K562 (cell line): ENCODE measurements around the gene GALNT9. TPM values are rescaled to one million over a fixed set of nuclear protein-coding genes. Genes with fewer than 3 reads are reported as not detected.

Experiments used
- ATAC-seq: fragments of 200-7000 bp; cut with Tn5 transposase; 3 replicates; pipeline ENCODE4 v1.9.1; 2020; ENCODE audit warnings: moderate library complexity
- BruUV-seq: library from RNA; stranded (reverse); fragments of 400-500 nt; replicated peaks from 2 replicates; lab custom pipeline; 2021; lab: Mats Ljungman, UMichigan
- CTCF ChIA-PET: fragments of 300-600 bp; formaldehyde crosslinking; extraction: SDS; loops from one replicate; lab custom pipeline; 2021; ENCODE audit warnings: low intra/inter-chr PET ratio; lab: Yijun Ruan, JAX
- POLR2A ChIA-PET: fragments of 300-600, 350-650 bp; sonication (Branson Sonifier 250); formaldehyde crosslinking; extraction: SDS; loops from one replicate; lab custom pipeline; 2021; ENCODE audit warnings: antibody characterized with exemption, inconsistent platforms; lab: Yijun Ruan, JAX
- DNase-seq, 4 experiments: peaks; one replicate each; pipeline versions ENCODE4 v3.0.0 to v3.0.0-alpha.2; 2011 to 2018; ENCODE audit warnings: low spot score in 3 of 4, mixed read lengths in 3 of 4; ENCODE audit errors: extremely low read depth in 1 of 4
- FAIRE-seq: peaks from 2 replicates; lab custom pipeline; 2011; peaks lifted over from hg19 to GRCh38; lab: Jason Lieb, UNC
- H2AFZ ChIP-seq: 2 replicates; pipeline ENCODE4 v1.6.0; 2011; ENCODE audit warnings: low read depth, low read length, control low read depth, inconsistent platforms
- H3K27ac ChIP-seq: fragments of 200-600 bp; 3 replicates; pipeline ENCODE4 v1.8.0; 2011; ENCODE audit warnings: low read depth, mild to moderate bottlenecking, control low read depth, inconsistent platforms, low read length, moderate library complexity, mixed read lengths; ENCODE audit errors: extremely low read depth
- H3K27me3 ChIP-seq, 2 experiments: fragments of 300-600 bp in 1 of 2; 2 replicates in 1 of 2; 3 replicates in 1 of 2; pipeline versions ENCODE4 v1.6.0 to v1.8.0; 2011; ENCODE audit warnings: inconsistent platforms in 2 of 2, low read length in 2 of 2, mild to moderate bottlenecking in 1 of 2, mixed read lengths in 1 of 2, moderate library complexity in 1 of 2; ENCODE audit not compliant: control insufficient read depth in 2 of 2, insufficient read depth in 2 of 2
- H3K36me3 ChIP-seq: fragments of 300-600 bp; 3 replicates; pipeline ENCODE4 v1.8.0; 2011; ENCODE audit warnings: mild to moderate bottlenecking, low read length, inconsistent platforms; ENCODE audit not compliant: control insufficient read depth, insufficient read depth
- H3K4me1 ChIP-seq, 2 experiments: fragments of 200-600 bp in 1 of 2; replicated peaks in 1 of 2; 2 replicates in 1 of 2; 3 replicates in 1 of 2; pipeline versions ENCODE4 v1.5.1 to v1.8.0; 2011; ENCODE audit warnings: inconsistent platforms in 2 of 2, low read length in 2 of 2, mild to moderate bottlenecking in 1 of 2, mixed read lengths in 1 of 2, moderate library complexity in 1 of 2; ENCODE audit not compliant: control insufficient read depth in 2 of 2, insufficient read depth in 2 of 2
- H3K4me2 ChIP-seq: 2 replicates; pipeline ENCODE4 v1.6.1; 2011; ENCODE audit warnings: low read length, control low read depth, inconsistent platforms, mixed read lengths; ENCODE audit not compliant: insufficient read depth
- H3K4me3 ChIP-seq: fragments of 200-600 bp; sonication (generic), shearing (Covaris generic); 2 replicates; pipeline ENCODE4 v1.5.1; 2016; ENCODE audit warnings: control low read depth, inconsistent platforms
- H3K79me2 ChIP-seq: fragments of 200-600 bp; 3 replicates; pipeline ENCODE4 v1.8.0; 2011; ENCODE audit warnings: low read length, inconsistent platforms; ENCODE audit not compliant: control insufficient read depth, insufficient read depth
- H3K9ac ChIP-seq, 2 experiments: 2 replicates each; pipeline versions ENCODE4 v1.6.0 to v1.6.1; 2011; ENCODE audit warnings: low read depth in 2 of 2, low read length in 2 of 2, control low read depth in 1 of 2, inconsistent platforms in 1 of 2, mild to moderate bottlenecking in 1 of 2, mixed read lengths in 1 of 2; ENCODE audit not compliant: insufficient read depth in 1 of 2
- H3K9me1 ChIP-seq: one replicate; pipeline ENCODE4 v1.6.0; 2011; ENCODE audit warnings: inconsistent platforms, mild to moderate bottlenecking, low read length, moderate library complexity; ENCODE audit not compliant: control insufficient read depth, insufficient read depth
- H3K9me3 ChIP-seq: replicated peaks from 2 replicates; pipeline ENCODE4 v1.5.1; 2011; ENCODE audit warnings: low read depth, low read length, inconsistent platforms; ENCODE audit not compliant: control insufficient read depth, insufficient read depth
- H4K20me1 ChIP-seq: replicated peaks from 2 replicates; pipeline ENCODE4 v1.6.1; 2011; ENCODE audit warnings: low read length, inconsistent platforms, mixed read lengths; ENCODE audit not compliant: control insufficient read depth, insufficient read depth
- EP300 ChIP-seq: IDR thresholded peaks from 2 replicates; pipeline ENCODE4 v1.6.1; 2012; ENCODE audit warnings: low read length, improper control_type of control experiment
- FOXM1 ChIP-seq, 2 experiments: fragments of 450-650 bp in 1 of 2; sonication (generic) in 1 of 2; formaldehyde crosslinking in 1 of 2; IDR thresholded peaks; 2 replicates each; pipeline versions ENCODE4 v1.6.1 to v1.9.0; 2017 to 2022; ENCODE audit warnings: low read depth in 2 of 2, mild to moderate bottlenecking in 2 of 2, missing genetic modification reagents in 1 of 2, moderate library complexity in 1 of 2
- GABPA ChIP-seq: fragments of 200-800 bp; sonication (Bioruptor generic); conservative IDR thresholded peaks from 2 replicates; pipeline ENCODE4 v1.6.1; 2016; ENCODE audit warnings: low read depth, missing genetic modification characterization, missing compliant biosample characterization
- HDAC2 ChIP-seq: fragments of 450-650 bp; IDR thresholded peaks from 2 replicates; pipeline ENCODE4 v1.6.1; 2016; ENCODE audit warnings: mild to moderate bottlenecking
- HNRNPLL ChIP-seq: fragments of 200-400 bp; formaldehyde crosslinking; IDR thresholded peaks from 2 replicates; pipeline ENCODE4 v1.6.1; 2017; ENCODE audit warnings: low read length, low read depth, mild to moderate bottlenecking; ENCODE audit not compliant: poor library complexity, severe bottlenecking
- TCF3 ChIP-seq: sonication (generic); formaldehyde crosslinking; IDR thresholded peaks from 2 replicates; pipeline ENCODE4 v1.4.0; 2020; ENCODE audit warnings: mild to moderate bottlenecking, missing genetic modification reagents
- ZBTB8A ChIP-seq: fragments of 450-650 bp; IDR thresholded peaks from 2 replicates; pipeline ENCODE4 v1.6.1; 2018; ENCODE audit warnings: mild to moderate bottlenecking, moderate library complexity; ENCODE audit not compliant: partially characterized antibody
- ZNF165 ChIP-seq: fragments of 250-450 bp; sonication (Bioruptor Pico); IDR thresholded peaks from 2 replicates; pipeline ENCODE4 v1.4.0; 2020; ENCODE audit warnings: borderline replicate concordance
- ZNF57 ChIP-seq: fragments of 450-650 bp; formaldehyde crosslinking; IDR thresholded peaks from 2 replicates; pipeline ENCODE4 v1.4.0; 2020; ENCODE audit warnings: mild to moderate bottlenecking, moderate library complexity
- WGBS: fragments of 100-300 bp; shearing (Covaris generic); methylation state at CpG from one replicate; pipeline ENCODE4 v1.1.6; 2016; ENCODE audit warnings: low coverage, mixed read lengths; ENCODE audit not compliant: insufficient coverage; ENCODE audit errors: missing lambda C conversion rate; 5-methylcytosine and 5-hydroxymethylcytosine counted together
- in situ Hi-C: fragments of 300-500 bp; cut with MboI; formaldehyde crosslinking; loops from 4 replicates; pipeline ENCODE4 v1.15.0; 2018; ENCODE audit warnings: inconsistent platforms, mixed read lengths
- intact Hi-C: fragments of 100-400 bp; cut with micrococcal nuclease; formaldehyde crosslinking; loops from 2 replicates; pipeline ENCODE4 v1.14.2; 2022
- polyA plus RNA-seq, 8 experiments: library from polyadenylated mRNA; depleted of rRNA in 4 of 8; stranded (reverse) in 5 of 8; unstranded in 3 of 8; fragments of >200 nt; fragmentation: Nextera tagmentation in 2 of 8; fragmentation: Illumina TruSeq in 1 of 8; extraction: Ambion mirVana in 2 of 8; extraction: Trizol in 1 of 8; gene quantifications; 2 replicates each; pipeline versions ENCODE4 v1.2.1 to v1.2.3, GENCODE V29; 2011 to 2014; ENCODE audit warnings: inconsistent platforms in 1 of 8, missing spikeins in 1 of 8
- total RNA-seq, 7 experiments: library from RNA; depleted of rRNA in 6 of 7; stranded (reverse); fragments of >200 nt in 6 of 7; fragmentation: Illumina TruSeq in 2 of 7; extraction: Trizol in 2 of 7; gene quantifications; 2 replicates each; pipeline versions ENCODE4 v1.2.1 to v1.2.3, GENCODE V29; 2011 to 2021; ENCODE audit warnings: low replicate concordance in 1 of 7
- TF ChIP-seq, protein P1 (sequence below), 3 experiments: IDR thresholded peaks in 2 of 3; conservative IDR thresholded peaks in 1 of 3; 2 replicates each; pipeline ENCODE4 v1.5.1; 2011 to 2012; ENCODE audit warnings: low read length in 3 of 3, mild to moderate bottlenecking in 3 of 3, control low read depth in 2 of 3, improper control_type of control experiment in 1 of 3, inconsistent platforms in 1 of 3, low read depth in 1 of 3, mixed read lengths in 1 of 3, moderate library complexity in 1 of 3; ENCODE audit not compliant: insufficient read depth in 2 of 3
- TF ChIP-seq, protein P2 (sequence below): IDR thresholded peaks from 2 replicates; pipeline ENCODE4 v1.6.1; 2016; ENCODE audit warnings: missing genetic modification characterization, missing compliant biosample characterization

Gene GALNT9
- total and polyA plus RNA-seq, 9 of the 15 experiments (the other 6 are each of a cell fraction or from before 2014, with no cell fraction given), result not detected

DNA sequence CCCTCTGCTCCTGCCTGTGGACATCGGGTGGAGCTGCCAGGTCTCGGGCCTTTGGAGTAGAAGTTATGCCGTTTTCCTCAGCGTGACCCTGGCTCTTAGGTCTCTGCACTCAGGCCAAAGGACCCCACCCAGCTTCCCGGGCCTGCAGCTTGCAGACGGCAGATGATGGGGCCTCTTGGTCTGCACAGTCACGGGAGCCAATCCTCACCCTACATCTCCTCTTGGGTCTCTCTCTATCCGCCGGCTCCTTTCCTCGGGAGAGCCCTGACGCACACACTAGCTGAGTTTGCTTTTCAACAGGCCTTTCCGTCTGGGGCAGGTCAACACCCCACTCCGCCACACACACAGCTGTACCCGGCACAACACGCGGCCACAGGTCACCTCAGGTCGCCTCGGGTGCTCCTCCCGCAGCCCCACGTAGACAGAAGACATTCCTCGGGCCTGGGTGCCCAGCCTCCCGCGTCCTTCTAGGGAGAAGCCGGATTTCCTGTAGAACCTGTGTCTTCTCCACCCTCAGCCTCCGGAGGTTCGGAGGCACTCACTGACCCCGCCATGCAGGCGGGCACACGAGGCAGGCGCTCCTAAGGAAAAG is 9.9 kb downstream of the GALNT9 start:
- H3K27me3 ChIP-seq, result peaks cover 48 to 93% of the 10 kb centered on the region in 2 experiments
- no peaks in the 10 kb centered on the region for H3K9me3 ChIP-seq
- no peak overlapping the region for H3K4me2 ChIP-seq
- FAIRE-seq, result no peak
- H3K27ac ChIP-seq, result no peak overlapping the region
- no peaks in the 10 kb centered on the region for H3K9me1 ChIP-seq
- ChIA-PET CTCF (no interaction called here), POLR2A (interaction anchor here (0.7 to 0.9 kb wide), 2 partner anchors 16 to 61 kb away, joined by 3 to 4 read pairs; no protein-coding TSS in a partner anchor)
- H2AFZ ChIP-seq, result no peak overlapping the region
- no peak overlapping the region for H3K4me3 ChIP-seq
- in situ Hi-C loops, result no loop called here
- no peak for TF ChIP-seq GABPA (tag)
- TF ChIP-seq HDAC2, result no peak
- no peak for TF ChIP-seq TCF3 (CRISPR knock-in tag)
- TF ChIP-seq, all 486 proteins: peak for 0
- peaks cover 0 to 14% of the 10 kb centered on the region in 2 experiments; a peak in 1 of 5 replicates for H3K4me1 ChIP-seq
- H3K9ac ChIP-seq, result no peak overlapping the region
- DNase-seq, result no peak
- intact Hi-C loops, result no loop called here
- H4K20me1 ChIP-seq, result peaks cover 9% of the 10 kb centered on the region; the same call in 1 of the 2 replicates
- no peaks in the 10 kb centered on the region for H3K36me3 ChIP-seq
- ATAC-seq, result no peak
- no peaks in the 10 kb centered on the region for H3K79me2 ChIP-seq
- WGBS, result 4% methylated on average over 21 of the region's 30 CpGs
- BruUV-seq, result no TSS peak

DNA sequence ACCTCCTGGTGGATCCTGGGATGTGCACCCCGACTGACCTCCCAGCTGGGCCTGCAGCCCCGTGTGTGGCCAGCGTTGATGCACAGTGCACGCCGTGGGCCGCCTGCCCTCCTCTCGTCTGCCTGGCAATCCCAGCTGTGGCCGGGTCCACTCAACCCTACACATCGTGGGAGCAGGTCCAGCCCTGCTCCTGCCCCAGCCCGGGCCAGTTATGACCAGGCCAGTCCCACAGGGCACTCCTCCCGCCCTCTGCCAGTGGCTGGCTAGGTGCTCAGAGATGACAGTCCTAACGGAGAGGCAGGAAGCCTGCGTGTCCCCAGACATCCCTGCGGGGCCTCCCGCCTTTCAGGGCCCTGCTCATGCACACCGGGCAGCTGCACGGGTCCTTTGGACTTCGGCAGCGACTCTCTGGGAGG is 10.8 kb downstream of the GALNT9 start:
- H3K9me1 ChIP-seq, result no peaks in the 10 kb centered on the region
- H3K27ac ChIP-seq, result no peak overlapping the region
- H3K4me1 ChIP-seq, result peaks cover 0 to 14% of the 10 kb centered on the region in 2 experiments; a peak in 1 of 5 replicates
- ChIA-PET CTCF (no interaction called here), POLR2A (interaction anchor here (0.7 to 0.9 kb wide), 2 partner anchors 15 to 60 kb away, joined by 3 to 4 read pairs; no protein-coding TSS in a partner anchor)
- peaks cover 45 to 88% of the 10 kb centered on the region in 2 experiments for H3K27me3 ChIP-seq
- H3K4me2 ChIP-seq, result no peak overlapping the region
- DNase-seq (no peak), ATAC-seq (no peak; the same call in 1 of the 3 replicates), FAIRE-seq (no peak)
- no peaks in the 10 kb centered on the region for H3K36me3 ChIP-seq
- H4K20me1 ChIP-seq, result peaks cover 9% of the 10 kb centered on the region; the same call in 1 of the 2 replicates
- intact Hi-C loops (no loop called here), in situ Hi-C loops (no loop called here)
- H3K4me3 ChIP-seq, result no peak overlapping the region
- no TSS peak for BruUV-seq
- no peak overlapping the region for H2AFZ ChIP-seq
- H3K79me2 ChIP-seq, result no peaks in the 10 kb centered on the region
- H3K9me3 ChIP-seq, result no peaks in the 10 kb centered on the region
- H3K9ac ChIP-seq, result no peak overlapping the region
- 0% methylated on average over 15 of the region's 19 CpGs for WGBS
- TF ChIP-seq ZNF165 (no peak), FOXM1 (IDR thresholded peaks at IDR 0.05; ENCODE audit: low read depth) (no peak), FOXM1 (CRISPR knock-in tag; IDR thresholded peaks at IDR 0.05; ENCODE audit: low read depth) (no peak), ZBTB8A (no peak), ZNF57 (no peak), EP300 (no peak), HNRNPLL (no peak)
- TF ChIP-seq, protein P1, sequence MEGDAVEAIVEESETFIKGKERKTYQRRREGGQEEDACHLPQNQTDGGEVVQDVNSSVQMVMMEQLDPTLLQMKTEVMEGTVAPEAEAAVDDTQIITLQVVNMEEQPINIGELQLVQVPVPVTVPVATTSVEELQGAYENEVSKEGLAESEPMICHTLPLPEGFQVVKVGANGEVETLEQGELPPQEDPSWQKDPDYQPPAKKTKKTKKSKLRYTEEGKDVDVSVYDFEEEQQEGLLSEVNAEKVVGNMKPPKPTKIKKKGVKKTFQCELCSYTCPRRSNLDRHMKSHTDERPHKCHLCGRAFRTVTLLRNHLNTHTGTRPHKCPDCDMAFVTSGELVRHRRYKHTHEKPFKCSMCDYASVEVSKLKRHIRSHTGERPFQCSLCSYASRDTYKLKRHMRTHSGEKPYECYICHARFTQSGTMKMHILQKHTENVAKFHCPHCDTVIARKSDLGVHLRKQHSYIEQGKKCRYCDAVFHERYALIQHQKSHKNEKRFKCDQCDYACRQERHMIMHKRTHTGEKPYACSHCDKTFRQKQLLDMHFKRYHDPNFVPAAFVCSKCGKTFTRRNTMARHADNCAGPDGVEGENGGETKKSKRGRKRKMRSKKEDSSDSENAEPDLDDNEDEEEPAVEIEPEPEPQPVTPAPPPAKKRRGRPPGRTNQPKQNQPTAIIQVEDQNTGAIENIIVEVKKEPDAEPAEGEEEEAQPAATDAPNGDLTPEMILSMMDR (IDR thresholded peaks at IDR 0.05 in 2 of 3, conservative IDR thresholded peaks at IDR 0.05 in 1 of 3; ENCODE audit: insufficient read depth in 2 of 3, low read depth in 1 of 3, low read length in 3 of 3), result no peak
- TF ChIP-seq, protein P2, sequence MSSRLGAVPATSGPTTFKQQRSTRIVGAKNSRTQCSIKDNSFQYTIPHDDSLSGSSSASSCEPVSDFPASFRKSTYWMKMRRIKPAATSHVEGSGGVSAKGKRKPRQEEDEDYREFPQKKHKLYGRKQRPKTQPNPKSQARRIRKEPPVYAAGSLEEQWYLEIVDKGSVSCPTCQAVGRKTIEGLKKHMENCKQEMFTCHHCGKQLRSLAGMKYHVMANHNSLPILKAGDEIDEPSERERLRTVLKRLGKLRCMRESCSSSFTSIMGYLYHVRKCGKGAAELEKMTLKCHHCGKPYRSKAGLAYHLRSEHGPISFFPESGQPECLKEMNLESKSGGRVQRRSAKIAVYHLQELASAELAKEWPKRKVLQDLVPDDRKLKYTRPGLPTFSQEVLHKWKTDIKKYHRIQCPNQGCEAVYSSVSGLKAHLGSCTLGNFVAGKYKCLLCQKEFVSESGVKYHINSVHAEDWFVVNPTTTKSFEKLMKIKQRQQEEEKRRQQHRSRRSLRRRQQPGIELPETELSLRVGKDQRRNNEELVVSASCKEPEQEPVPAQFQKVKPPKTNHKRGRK, result no peak
